HepG2 (cell line): Measurements from ENCODE around the gene CCT7. TPM values are rescaled to one million over a fixed set of nuclear protein-coding genes. Genes with fewer than 3 reads are reported as not detected.
A peak's percentile ranks its signal among the peaks of the same experiment; 100 is the strongest.

ENCODE experiments used
- ARID3A ChIP-seq: IDR thresholded peaks from 2 replicates; pipeline ENCODE4 v1.6.1; 2012; ENCODE audit warnings: low read depth, low read length, improper control_type of control experiment
- ATF2 ChIP-seq: sonication (generic); formaldehyde crosslinking; IDR thresholded peaks from 2 replicates; pipeline ENCODE4 v1.4.0; 2020; ENCODE audit warnings: missing genetic modification reagents
- HNF4A ChIP-seq: sonication (generic); formaldehyde crosslinking; IDR thresholded peaks from 2 replicates; pipeline ENCODE4 v1.4.0; 2020; ENCODE audit warnings: missing genetic modification reagents
- LCORL ChIP-seq, 2 experiments: fragments of 450-650 bp in 1 of 2; sonication (generic) in 1 of 2; formaldehyde crosslinking in 1 of 2; IDR thresholded peaks; 2 replicates each; pipeline versions ENCODE4 v1.5.0 to v1.6.1; 2017 to 2020; ENCODE audit warnings: antibody characterized with exemption in 1 of 2, missing genetic modification reagents in 1 of 2
- SALL1 ChIP-seq: sonication (generic); formaldehyde crosslinking; IDR thresholded peaks from 2 replicates; pipeline ENCODE4 v1.8.0; 2022; ENCODE audit warnings: mild to moderate bottlenecking, missing genetic modification reagents
- SRY ChIP-seq: sonication (generic); formaldehyde crosslinking; IDR thresholded peaks from 2 replicates; pipeline ENCODE4 v1.8.0; 2022; ENCODE audit warnings: mild to moderate bottlenecking, missing genetic modification reagents
- ZBTB25 ChIP-seq: IDR thresholded peaks from 2 replicates; pipeline ENCODE4 v1.6.1; 2018; ENCODE audit warnings: missing genetic modification reagents
- ZBTB40 ChIP-seq, 2 experiments: fragments of 450-650 bp in 1 of 2; sonication (generic) in 1 of 2; formaldehyde crosslinking in 1 of 2; IDR thresholded peaks; 2 replicates each; pipeline versions ENCODE4 v1.6.1 to v1.8.0; 2016 to 2022; ENCODE audit warnings: antibody characterized with exemption in 1 of 2, mild to moderate bottlenecking in 1 of 2, missing genetic modification reagents in 1 of 2
- ZFP62 ChIP-seq: sonication (generic); formaldehyde crosslinking; IDR thresholded peaks from 2 replicates; pipeline ENCODE4 v1.4.0; 2020; ENCODE audit warnings: missing genetic modification reagents
- ZNF274 ChIP-seq: sonication (generic); formaldehyde crosslinking; IDR thresholded peaks from 2 replicates; pipeline ENCODE4 v1.5.1; 2020; ENCODE audit warnings: mild to moderate bottlenecking, missing genetic modification reagents
- ZNF292 ChIP-seq: sonication (generic); formaldehyde crosslinking; IDR thresholded peaks from 2 replicates; pipeline ENCODE4 v1.8.1; 2022; ENCODE audit warnings: mild to moderate bottlenecking, low read depth, missing genetic modification reagents, borderline replicate concordance
- ZNF501 ChIP-seq: sonication (generic); formaldehyde crosslinking; IDR thresholded peaks from 2 replicates; pipeline ENCODE4 v1.5.1; 2020; ENCODE audit warnings: mild to moderate bottlenecking, moderate library complexity, missing genetic modification reagents
- ZXDC ChIP-seq: sonication (generic); formaldehyde crosslinking; IDR thresholded peaks from 2 replicates; pipeline ENCODE4 v1.5.0; 2020; ENCODE audit warnings: mild to moderate bottlenecking, missing genetic modification reagents
- polyA plus RNA-seq, 8 experiments: library from polyadenylated mRNA; depleted of rRNA in 3 of 8; stranded (reverse) in 7 of 8; unstranded in 1 of 8; fragments of >200 nt; fragmentation: Illumina TruSeq in 4 of 8; extraction: Trizol in 4 of 8; gene quantifications; 2 replicates each; pipeline versions ENCODE4 v1.2.1 to v1.2.3, GENCODE V29; 2011 to 2016; ENCODE audit warnings: low read depth in 4 of 8, missing spikeins in 1 of 8, mixed read lengths in 1 of 8; ENCODE audit not compliant: insufficient read depth in 1 of 8
- total RNA-seq, 5 experiments: library from RNA; depleted of rRNA; stranded (reverse); fragments of >200 nt; fragmentation: Illumina TruSeq; extraction: Trizol; gene quantifications; 2 replicates each; pipeline ENCODE4 v1.2.3, GENCODE V29; 2016; ENCODE audit warnings: low read depth in 1 of 5

CCT7 gene
- total and polyA plus RNA-seq, 2 of the 13 experiments (the other 11 are each of a cell fraction or from before 2014, with no cell fraction given) = 347 to 517 TPM

- TF ChIP-seq SRY (CRISPR knock-in tag) = no peak
- TF ChIP-seq ZNF501 (CRISPR knock-in tag) = peak; percentile 52; the same call in 1 of the 2 replicates
- no peak for TF ChIP-seq ZNF274 (CRISPR knock-in tag)
- TF ChIP-seq SALL1 (CRISPR knock-in tag) = peak; percentile 41
- no peak for TF ChIP-seq ZXDC (CRISPR knock-in tag)
- no peak for TF ChIP-seq ARID3A
- no peak for TF ChIP-seq ZBTB40 (IDR thresholded peaks at IDR 0.05)
- no peak for TF ChIP-seq ZBTB40 (CRISPR knock-in tag; IDR thresholded peaks at IDR 0.05)
- TF ChIP-seq ZBTB25 (CRISPR knock-in tag) = no peak
- TF ChIP-seq LCORL (IDR thresholded peaks at IDR 0.05) = no peak
- TF ChIP-seq LCORL (CRISPR knock-in tag; IDR thresholded peaks at IDR 0.05) = 0 out of 2 replicates have a peak, but pooled peaks have one; percentile 21
- TF ChIP-seq ATF2 (CRISPR knock-in tag) = no peak
- peak; percentile 36 for TF ChIP-seq HNF4A (CRISPR knock-in tag)
- TF ChIP-seq ZNF292 = peak; percentile 45; the same call in 1 of the 2 replicates
- TF ChIP-seq ZFP62 (CRISPR knock-in tag) = no peak
Observed at GRCh38 chr2:73210019-73210418, 24.1 kb upstream of the CCT7 start (continued).
